Measurements from ENCODE around the gene ARIH2.
A peak's percentile ranks its signal among the peaks of the same experiment; 100 is the strongest.

ARIH2 gene

DNA sequence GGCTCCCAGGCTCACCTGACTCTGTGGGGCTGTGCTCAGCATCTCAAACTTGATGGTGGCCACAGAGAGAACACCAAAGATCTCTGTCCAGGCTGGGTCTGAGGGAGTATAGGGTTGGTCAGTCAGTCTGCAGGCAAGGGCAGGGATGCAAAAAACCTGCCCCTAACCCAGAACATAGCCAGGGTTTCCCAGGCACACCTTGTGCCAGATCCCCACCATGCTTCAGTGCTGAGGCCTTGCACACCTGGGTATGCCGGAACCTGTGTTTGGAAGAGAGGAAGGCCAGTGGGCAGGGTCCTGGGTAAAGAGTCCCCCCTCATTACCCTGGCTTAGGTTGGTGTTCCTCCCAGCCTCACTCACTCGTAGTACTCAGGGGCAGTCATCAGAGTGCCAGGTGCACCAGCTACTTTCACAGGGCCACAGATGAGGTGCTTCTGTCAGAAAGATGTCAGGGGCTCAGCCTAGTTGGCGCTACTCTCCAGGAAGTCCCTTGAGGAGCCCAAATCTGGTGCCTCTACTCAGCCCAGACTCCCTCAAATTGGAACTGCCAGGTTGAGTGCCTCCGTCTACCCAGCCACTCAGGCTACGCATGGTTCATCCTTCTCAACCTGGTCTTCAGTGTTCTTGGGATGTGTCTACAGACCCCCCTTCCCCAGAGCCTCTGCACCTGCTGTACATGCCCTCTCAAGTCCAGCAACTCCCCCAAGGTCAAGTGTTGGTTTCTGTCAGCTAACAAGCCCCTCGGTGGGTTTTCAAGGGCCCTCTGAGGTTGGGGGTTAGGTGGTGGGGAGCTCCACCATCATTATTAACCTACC lies 98.0 kb downstream of the ARIH2 start:
- H3K27ac ChIP-seq (ENCODE audit: low read length), result no peak overlapping the region
- no peak overlapping the region for H3K4me3 ChIP-seq (ENCODE audit: low read depth in 1 of 2, low read length in 2 of 2)
- no peaks in the 10 kb centered on the region for H3K9me3 ChIP-seq (ENCODE audit: control insufficient read depth in 1 of 2, low read length in 2 of 2)
- peaks cover 31 to 48% of the 10 kb centered on the region in 2 donors for H3K36me3 ChIP-seq (ENCODE audit: control insufficient read depth in 1 of 2, insufficient read depth in 2 of 2, low read length in 2 of 2)
- H3K27me3 ChIP-seq (ENCODE audit: low read depth, low read length), result no peaks in the 10 kb centered on the region
- H3K4me1 ChIP-seq (ENCODE audit: control insufficient read depth in 1 of 2, insufficient read depth in 2 of 2, low read length in 2 of 2), result peaks cover 4 to 40% of the 10 kb centered on the region in 2 donors

DNA sequence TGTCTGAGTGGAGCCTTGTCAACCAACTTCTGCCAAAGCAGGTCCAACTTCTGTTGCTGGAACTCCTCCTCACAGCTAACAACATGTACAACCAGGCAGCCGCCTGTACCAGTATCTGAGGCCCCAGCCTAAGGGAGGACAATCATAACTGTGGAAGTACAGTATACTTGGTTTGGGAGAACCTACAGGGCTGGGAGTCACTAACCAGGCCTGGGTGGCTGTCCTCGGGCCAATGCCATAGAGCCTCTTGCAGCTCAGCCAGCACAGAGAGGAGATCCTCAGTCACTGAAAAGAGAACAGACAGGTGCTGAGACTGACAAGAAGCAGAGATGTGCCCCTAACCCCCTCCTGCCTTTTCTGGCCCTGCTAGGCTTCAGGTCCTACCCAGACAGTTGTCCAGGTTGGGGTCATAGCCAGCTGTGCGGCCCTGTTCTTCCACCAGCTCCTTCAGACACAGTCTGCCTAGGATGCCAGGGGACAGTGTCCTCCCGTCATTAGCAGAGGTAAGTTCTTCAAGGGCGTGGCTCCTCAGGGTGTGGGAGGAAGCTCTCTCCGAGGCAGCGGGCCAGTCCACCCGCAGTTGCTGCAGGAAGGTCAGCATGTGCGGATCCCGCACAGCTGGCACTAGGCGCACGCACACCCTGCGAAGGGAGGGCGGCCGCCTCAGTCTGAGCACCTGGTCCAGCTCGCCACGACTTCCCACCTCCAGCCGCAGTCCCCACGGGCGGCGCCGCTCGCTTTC lies 98.8 kb downstream of the ARIH2 start:
- Histone ChIP-seq H3K27ac (ENCODE audit: low read length) (peak overlapping the region; percentile 4), H3K27me3 (ENCODE audit: low read depth, low read length) (no peaks in the 10 kb centered on the region), H3K4me1 (ENCODE audit: control insufficient read depth in 1 of 2, insufficient read depth in 2 of 2, low read length in 2 of 2) (peaks cover 4 to 35% of the 10 kb centered on the region in 2 donors), H3K4me3 (ENCODE audit: low read depth in 1 of 2, low read length in 2 of 2) (peak overlapping the region; percentile 72 to 88), H3K36me3 (ENCODE audit: control insufficient read depth in 1 of 2, insufficient read depth in 2 of 2, low read length in 2 of 2) (peaks cover 24 to 41% of the 10 kb centered on the region in 2 donors), H3K9me3 (ENCODE audit: control insufficient read depth in 1 of 2, low read length in 2 of 2) (no peaks in the 10 kb centered on the region)

DNA sequence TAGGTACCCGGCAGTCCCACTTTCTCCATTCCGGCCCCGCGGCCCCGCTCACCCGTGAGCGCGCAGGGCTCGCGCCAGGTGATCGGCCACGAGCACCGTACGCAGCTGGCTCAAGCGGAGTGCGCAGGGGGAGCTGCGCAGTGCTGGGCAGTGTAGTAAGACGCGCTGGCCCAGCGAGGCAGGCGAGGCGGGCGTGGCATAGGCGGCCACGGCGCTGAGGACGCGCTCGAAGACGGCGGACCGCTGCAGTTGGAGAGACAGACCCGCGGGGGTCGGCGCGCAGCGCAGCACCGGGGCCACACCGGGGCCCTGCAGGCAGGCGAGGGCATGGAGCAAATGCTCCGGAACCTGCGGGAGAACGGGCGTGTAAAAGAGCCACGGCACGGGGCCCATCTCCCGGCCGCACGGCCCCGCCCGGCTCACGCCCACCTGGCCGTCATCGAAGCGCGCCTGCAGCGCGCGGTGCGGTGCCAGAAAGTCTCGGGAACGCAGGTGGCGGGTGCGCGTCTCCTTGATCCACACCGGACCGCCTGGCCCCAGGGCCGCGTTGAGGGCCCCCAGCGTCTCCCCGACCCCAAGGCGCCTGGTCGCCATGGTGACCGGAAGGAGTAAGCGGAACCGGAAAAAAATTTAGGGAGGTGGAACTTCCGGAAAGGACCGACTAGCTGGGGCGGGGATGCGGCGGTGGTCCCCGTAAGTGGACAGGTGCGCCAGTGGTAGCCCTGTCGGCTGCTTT lies 99.5 kb downstream of the ARIH2 start, which contains the start of gene DALRD3:
DALRD3 (minus strand) TSS at position 610 of the 736 bp plus-strand sequence; CDS start at position 594, 16 bp downstream.
- Histone ChIP-seq H3K27ac (ENCODE audit: low read length) (peak within 1 kb of the TSS; percentile 82), H3K4me1 (ENCODE audit: control insufficient read depth in 1 of 2, insufficient read depth in 2 of 2, low read length in 2 of 2) (peaks cover 9 to 35% of the 10 kb centered on the region in 2 donors)

DNA sequence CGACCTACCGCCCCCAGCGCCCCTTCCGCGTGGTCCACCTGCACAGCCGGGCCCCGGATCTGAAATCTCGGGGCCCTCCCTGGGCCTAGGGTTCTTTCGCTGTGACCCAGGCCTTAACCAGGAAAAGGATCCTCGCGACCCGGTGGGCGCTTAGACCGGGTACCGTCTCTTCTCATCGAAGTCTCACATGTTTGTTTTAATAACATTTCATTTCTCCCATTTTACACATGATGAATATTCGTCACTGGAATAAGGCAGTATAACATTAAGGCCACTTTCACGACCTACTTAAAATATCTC lies 100.0 kb downstream of the ARIH2 start:
- peak overlapping the region; percentile 72 to 88 for H3K4me3 ChIP-seq (ENCODE audit: low read depth in 1 of 2, low read length in 2 of 2)
- H3K27ac ChIP-seq (ENCODE audit: low read length), result peak overlapping the region; percentile 82
- H3K4me1 ChIP-seq (ENCODE audit: control insufficient read depth in 1 of 2, insufficient read depth in 2 of 2, low read length in 2 of 2), result peaks cover 10 to 40% of the 10 kb centered on the region in 2 donors
- peaks cover 29 to 34% of the 10 kb centered on the region in 2 donors for H3K36me3 ChIP-seq (ENCODE audit: control insufficient read depth in 1 of 2, insufficient read depth in 2 of 2, low read length in 2 of 2)
- H3K27me3 ChIP-seq (ENCODE audit: low read depth, low read length), result no peaks in the 10 kb centered on the region
- H3K9me3 ChIP-seq (ENCODE audit: control insufficient read depth in 1 of 2, low read length in 2 of 2), result no peaks in the 10 kb centered on the region

More for the DNA sequence above, 99.5 kb downstream of the ARIH2 start, which contains the start of gene DALRD3:
- H3K9me3 ChIP-seq (ENCODE audit: control insufficient read depth in 1 of 2, low read length in 2 of 2), result no peaks in the 10 kb centered on the region
- H3K27me3 ChIP-seq (ENCODE audit: low read depth, low read length), result no peaks in the 10 kb centered on the region
- H3K4me3 ChIP-seq (ENCODE audit: low read depth in 1 of 2, low read length in 2 of 2), result peak within 1 kb of the TSS; percentile 72 to 88
- H3K36me3 ChIP-seq (ENCODE audit: control insufficient read depth in 1 of 2, insufficient read depth in 2 of 2, low read length in 2 of 2), result peaks cover 26 to 33% of the 10 kb centered on the region in 2 donors

DNA sequence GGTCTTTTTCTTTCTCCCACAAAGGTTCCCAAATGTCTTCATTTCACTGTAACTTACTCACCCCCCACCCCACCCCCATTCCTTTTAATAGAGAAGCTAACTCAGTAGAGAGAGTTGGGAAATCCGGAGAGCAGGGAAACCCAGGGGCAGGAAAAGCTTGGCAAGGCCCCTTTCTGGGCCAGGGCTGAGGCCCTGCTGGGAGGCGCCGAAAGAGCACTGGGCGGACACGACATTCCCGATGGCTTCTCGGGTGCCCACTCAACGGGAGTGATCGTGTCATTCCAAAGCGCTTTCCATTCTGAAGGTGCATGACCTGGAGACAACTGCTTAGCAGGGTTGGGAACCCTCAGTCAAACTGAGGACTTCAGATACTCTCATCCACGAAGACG lies 101.3 kb downstream of the ARIH2 start:
- peaks cover 10 to 42% of the 10 kb centered on the region in 2 donors for H3K4me1 ChIP-seq (ENCODE audit: control insufficient read depth in 1 of 2, insufficient read depth in 2 of 2, low read length in 2 of 2)
- H3K27ac ChIP-seq (ENCODE audit: low read length), result peak overlapping the region; percentile 94

DNA sequence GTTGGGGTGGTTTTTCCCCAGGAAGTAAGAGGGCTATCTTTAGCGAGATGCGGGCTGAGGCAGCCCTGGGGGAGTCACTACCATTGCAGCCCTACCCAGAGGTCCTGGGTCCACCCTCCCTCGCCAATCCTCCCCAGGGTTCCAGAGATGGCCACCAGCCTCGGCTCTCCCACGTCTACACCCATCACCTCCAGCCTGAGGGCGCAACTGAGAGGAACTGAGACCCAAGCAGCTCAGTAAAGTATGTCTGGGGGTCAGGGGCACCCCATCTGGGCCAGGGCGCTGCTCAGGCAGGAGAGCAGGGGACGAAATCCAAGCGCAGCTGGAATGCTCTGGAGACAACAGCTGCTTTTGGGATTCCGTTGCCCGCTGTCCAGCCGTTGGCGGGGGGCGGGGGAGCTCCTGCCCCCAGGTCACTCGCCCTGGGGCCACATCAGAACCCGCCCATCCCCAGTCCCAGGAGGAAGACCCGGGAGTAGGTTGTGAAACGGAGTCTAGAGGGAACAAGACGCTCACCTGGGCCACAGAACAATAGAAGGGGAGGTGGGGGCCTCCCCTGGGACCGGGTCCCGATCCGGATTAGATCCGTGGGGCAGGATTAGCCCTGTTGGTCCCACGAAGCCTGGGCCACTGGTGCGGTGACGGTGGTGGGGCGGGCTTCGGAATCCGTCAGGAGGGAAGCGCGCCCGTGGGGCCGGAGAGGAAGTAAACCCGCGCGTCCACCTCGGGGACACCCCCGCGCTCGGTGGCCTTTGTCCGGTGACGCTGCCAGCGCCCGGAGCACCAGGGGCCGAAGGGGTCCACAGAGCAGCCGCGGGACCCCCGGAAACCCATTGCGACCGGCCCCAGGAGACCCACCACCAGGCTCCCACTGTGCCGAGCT lies 101.9 kb downstream of the ARIH2 start:
- H3K4me3 ChIP-seq (ENCODE audit: low read depth in 1 of 2, low read length in 2 of 2), result peak overlapping the region; percentile 90 to 92
- no peaks in the 10 kb centered on the region for H3K9me3 ChIP-seq (ENCODE audit: control insufficient read depth in 1 of 2, low read length in 2 of 2)
- H3K27me3 ChIP-seq (ENCODE audit: low read depth, low read length), result no peaks in the 10 kb centered on the region
- H3K4me1 ChIP-seq (ENCODE audit: control insufficient read depth in 1 of 2, insufficient read depth in 2 of 2, low read length in 2 of 2), result peaks cover 10 to 42% of the 10 kb centered on the region in 2 donors
- peaks cover 34% of the 10 kb centered on the region in 2 donors for H3K36me3 ChIP-seq (ENCODE audit: control insufficient read depth in 1 of 2, insufficient read depth in 2 of 2, low read length in 2 of 2)
- peak overlapping the region; percentile 94 for H3K27ac ChIP-seq (ENCODE audit: low read length)

More for the DNA sequence above, 101.3 kb downstream of the ARIH2 start:
- peak overlapping the region; percentile 90 to 92 for H3K4me3 ChIP-seq (ENCODE audit: low read depth in 1 of 2, low read length in 2 of 2)
- peaks cover 34% of the 10 kb centered on the region in 2 donors for H3K36me3 ChIP-seq (ENCODE audit: control insufficient read depth in 1 of 2, insufficient read depth in 2 of 2, low read length in 2 of 2)
- no peaks in the 10 kb centered on the region for H3K9me3 ChIP-seq (ENCODE audit: control insufficient read depth in 1 of 2, low read length in 2 of 2)
- H3K27me3 ChIP-seq (ENCODE audit: low read depth, low read length), result no peaks in the 10 kb centered on the region

- Histone ChIP-seq H3K27ac (ENCODE audit: low read length) (peak overlapping the region; percentile 94), H3K4me1 (ENCODE audit: control insufficient read depth in 1 of 2, insufficient read depth in 2 of 2, low read length in 2 of 2) (peaks cover 10 to 42% of the 10 kb centered on the region in 2 donors), H3K9me3 (ENCODE audit: control insufficient read depth in 1 of 2, low read length in 2 of 2) (no peaks in the 10 kb centered on the region), H3K36me3 (ENCODE audit: control insufficient read depth in 1 of 2, insufficient read depth in 2 of 2, low read length in 2 of 2) (peaks cover 33 to 34% of the 10 kb centered on the region in 2 donors), H3K27me3 (ENCODE audit: low read depth, low read length) (no peaks in the 10 kb centered on the region), H3K4me3 (ENCODE audit: low read depth in 1 of 2, low read length in 2 of 2) (peak overlapping the region; percentile 90 to 92)
Observed at GRCh38 chr3:49021213-49021812, 102.7 kb downstream of the ARIH2 start.

DNA sequence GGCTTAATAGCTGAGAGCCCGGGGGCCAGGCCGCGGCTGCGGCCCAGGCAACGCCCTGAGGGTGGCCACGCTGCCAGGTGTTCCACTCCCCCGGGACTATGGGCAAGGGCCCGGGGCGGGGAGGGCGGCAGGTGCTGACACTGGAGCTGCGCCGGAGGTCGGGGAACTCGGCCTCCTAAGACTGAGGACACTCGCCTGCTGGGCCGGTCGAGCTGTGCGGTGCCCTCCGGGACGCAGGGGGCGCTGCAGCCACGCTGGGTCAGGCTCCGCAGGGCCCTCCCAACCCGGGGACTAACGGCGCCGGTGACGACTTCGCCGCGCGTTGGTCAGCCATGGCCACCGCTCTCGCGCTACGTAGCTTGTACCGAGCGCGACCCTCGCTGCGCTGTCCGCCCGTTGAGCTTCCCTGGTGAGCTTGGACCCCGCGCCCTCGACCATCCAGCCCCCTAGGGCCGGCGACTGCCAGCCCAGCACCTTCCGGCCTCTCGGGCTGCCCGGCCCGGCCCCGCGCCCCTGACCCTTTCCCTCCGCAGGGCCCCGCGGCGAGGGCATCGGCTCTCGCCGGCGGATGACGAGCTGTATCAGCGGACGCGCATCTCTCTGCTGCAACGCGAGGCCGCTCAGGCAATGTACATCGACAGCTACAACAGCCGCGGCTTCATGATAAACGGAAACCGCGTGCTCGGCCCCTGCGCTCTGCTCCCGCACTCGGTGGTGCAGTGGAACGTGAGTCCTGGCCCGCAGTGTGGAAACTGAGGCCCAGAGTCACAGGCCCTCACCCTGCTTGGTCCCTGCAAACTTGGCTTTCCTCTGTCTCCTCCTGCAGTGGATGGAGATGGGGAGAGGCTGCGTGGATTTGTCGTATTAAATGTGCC lies 103.4 kb downstream of the ARIH2 start, which contains the start of gene NDUFAF3:
NDUFAF3 (plus strand) TSS at position 309 of the 875 bp plus-strand sequence; CDS start at position 333, 24 bp downstream.
- no peaks in the 10 kb centered on the region for H3K9me3 ChIP-seq (ENCODE audit: control insufficient read depth in 1 of 2, low read length in 2 of 2)
- peaks cover 34 to 35% of the 10 kb centered on the region in 2 donors for H3K36me3 ChIP-seq (ENCODE audit: control insufficient read depth in 1 of 2, insufficient read depth in 2 of 2, low read length in 2 of 2)
- no peaks in the 10 kb centered on the region for H3K27me3 ChIP-seq (ENCODE audit: low read depth, low read length)
- H3K4me1 ChIP-seq (ENCODE audit: control insufficient read depth in 1 of 2, insufficient read depth in 2 of 2, low read length in 2 of 2), result peaks cover 10 to 42% of the 10 kb centered on the region in 2 donors
- H3K4me3 ChIP-seq (ENCODE audit: low read depth in 1 of 2, low read length in 2 of 2), result peak within 1 kb of the TSS; percentile 90 to 92
- H3K27ac ChIP-seq (ENCODE audit: low read length), result peak within 1 kb of the TSS; percentile 94

- Histone ChIP-seq H3K9me3 (ENCODE audit: control insufficient read depth in 1 of 2, low read length in 2 of 2) (no peaks in the 10 kb centered on the region), H3K27ac (ENCODE audit: low read length) (peak overlapping the region; percentile 94), H3K4me1 (ENCODE audit: control insufficient read depth in 1 of 2, insufficient read depth in 2 of 2, low read length in 2 of 2) (peaks cover 7 to 35% of the 10 kb centered on the region in 2 donors), H3K4me3 (ENCODE audit: low read depth in 1 of 2, low read length in 2 of 2) (peak overlapping the region; percentile 90 to 92), H3K27me3 (ENCODE audit: low read depth, low read length) (no peaks in the 10 kb centered on the region), H3K36me3 (ENCODE audit: control insufficient read depth in 1 of 2, insufficient read depth in 2 of 2, low read length in 2 of 2) (peaks cover 34 to 35% of the 10 kb centered on the region in 2 donors)
Observed at GRCh38 chr3:49022688-49023171, 104.1 kb downstream of the ARIH2 start.
